GM18951 (cell line): ENCODE results near the gene RASGRP4.

Source experiments
- POLR2A ChIP-seq: IDR thresholded peaks from 4 replicates; pipeline ENCODE4 v1.6.1; 2011; ENCODE audit warnings: mild to moderate bottlenecking; ENCODE audit not compliant: insufficient read length, insufficient read depth; ENCODE audit errors: extremely low read depth
- in situ Hi-C: fragments of 300-500 bp; cut with MboI; formaldehyde crosslinking; loops from one replicate; pipeline ENCODE4 v1.12.0; 2022; ENCODE audit warnings: low sequenced_read_pairs, mixed read lengths, inconsistent platforms; ENCODE audit not compliant: unreplicated experiment

Gene RASGRP4

GRCh38 chr19:38401148-38401547, 24.9 kb downstream of the RASGRP4 start:
- in situ Hi-C loops, result no loop called here
- TF ChIP-seq POLR2A, result no peak

DNA sequence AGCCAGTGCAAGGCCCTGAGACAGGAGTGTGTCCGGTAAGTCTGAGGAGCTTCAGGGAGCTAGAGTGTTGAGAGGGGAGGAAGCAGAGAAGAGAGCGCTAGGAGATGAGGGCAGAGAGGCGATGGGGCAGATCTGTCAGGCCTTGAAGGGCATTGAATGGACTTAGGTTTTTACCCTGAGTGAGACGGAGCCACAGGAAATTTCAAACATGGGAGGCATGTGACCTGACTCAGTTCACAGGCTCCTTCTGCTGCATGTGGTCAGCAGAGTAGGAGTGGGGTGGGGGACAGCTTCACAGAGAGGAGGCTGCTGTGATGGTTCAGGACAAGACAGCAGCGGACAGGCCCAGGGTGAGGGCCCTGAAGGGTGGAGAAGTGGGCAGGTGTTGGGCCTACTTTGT, 25.7 kb downstream of the RASGRP4 start:
- TF ChIP-seq POLR2A, result no peak
- in situ Hi-C loops, result no loop called here

GRCh38 chr19:38399537-38399936, 26.5 kb downstream of the RASGRP4 start:
- TF ChIP-seq POLR2A, result no peak
- in situ Hi-C loops, result no loop called here

- TF ChIP-seq POLR2A, result no peak
- in situ Hi-C loops, result no loop called here
Measured at GRCh38 chr19:38399081-38399480, 26.9 kb downstream of the RASGRP4 start.

DNA sequence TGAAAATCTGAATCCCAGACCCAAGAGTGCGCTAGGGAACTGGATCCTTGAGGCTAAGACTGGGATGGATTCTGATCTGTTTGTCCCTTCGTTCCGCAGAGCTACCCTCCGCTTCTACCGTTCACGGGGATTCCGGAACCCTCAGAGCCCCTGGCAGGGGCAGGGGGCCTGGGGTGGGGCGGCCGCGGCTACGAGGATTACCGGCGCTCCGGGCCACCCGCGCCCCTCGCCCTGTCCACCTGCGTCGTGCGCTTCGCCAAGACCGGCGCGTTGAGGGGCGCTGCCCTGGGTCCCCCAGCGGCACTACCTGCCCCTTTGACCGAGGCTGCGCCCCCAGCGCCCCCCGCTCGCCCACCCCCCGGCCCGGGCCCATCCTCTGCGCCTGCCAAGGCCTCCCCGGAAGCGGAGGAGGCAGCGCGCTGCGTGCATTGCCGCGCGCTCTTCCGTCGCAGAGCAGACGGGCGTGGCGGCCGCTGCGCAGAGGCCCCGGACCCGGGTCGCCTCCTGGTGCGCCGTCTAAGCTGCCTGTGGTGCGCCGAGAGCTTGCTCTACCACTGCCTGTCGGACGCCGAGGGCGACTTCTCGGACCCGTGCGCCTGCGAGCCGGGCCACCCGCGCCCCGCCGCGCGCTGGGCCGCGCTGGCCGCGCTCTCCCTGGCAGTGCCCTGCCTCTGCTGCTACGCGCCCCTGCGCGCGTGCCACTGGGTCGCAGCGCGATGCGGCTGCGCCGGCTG, 30.5 kb downstream of the RASGRP4 start:
- in situ Hi-C loops, result no loop called here

GRCh38 chr19:38394488-38394887, 31.5 kb downstream of the RASGRP4 start:
- no peak for TF ChIP-seq POLR2A
- in situ Hi-C loops, result no loop called here

More for the DNA sequence above, 30.5 kb downstream of the RASGRP4 start:
- TF ChIP-seq POLR2A, result peak; percentile 15

GRCh38 chr19:38392707-38393308, 33.2 kb downstream of the RASGRP4 start:
- in situ Hi-C loops, result no loop called here
- no peak for TF ChIP-seq POLR2A

GRCh38 chr19:38391911-38392464, 34.0 kb downstream of the RASGRP4 start:
- TF ChIP-seq POLR2A, result no peak
- in situ Hi-C loops, result no loop called here

- in situ Hi-C loops, result no loop called here
- TF ChIP-seq POLR2A, result no peak
Measured at GRCh38 chr19:38389957-38390924, 35.8 kb downstream of the RASGRP4 start.

DNA sequence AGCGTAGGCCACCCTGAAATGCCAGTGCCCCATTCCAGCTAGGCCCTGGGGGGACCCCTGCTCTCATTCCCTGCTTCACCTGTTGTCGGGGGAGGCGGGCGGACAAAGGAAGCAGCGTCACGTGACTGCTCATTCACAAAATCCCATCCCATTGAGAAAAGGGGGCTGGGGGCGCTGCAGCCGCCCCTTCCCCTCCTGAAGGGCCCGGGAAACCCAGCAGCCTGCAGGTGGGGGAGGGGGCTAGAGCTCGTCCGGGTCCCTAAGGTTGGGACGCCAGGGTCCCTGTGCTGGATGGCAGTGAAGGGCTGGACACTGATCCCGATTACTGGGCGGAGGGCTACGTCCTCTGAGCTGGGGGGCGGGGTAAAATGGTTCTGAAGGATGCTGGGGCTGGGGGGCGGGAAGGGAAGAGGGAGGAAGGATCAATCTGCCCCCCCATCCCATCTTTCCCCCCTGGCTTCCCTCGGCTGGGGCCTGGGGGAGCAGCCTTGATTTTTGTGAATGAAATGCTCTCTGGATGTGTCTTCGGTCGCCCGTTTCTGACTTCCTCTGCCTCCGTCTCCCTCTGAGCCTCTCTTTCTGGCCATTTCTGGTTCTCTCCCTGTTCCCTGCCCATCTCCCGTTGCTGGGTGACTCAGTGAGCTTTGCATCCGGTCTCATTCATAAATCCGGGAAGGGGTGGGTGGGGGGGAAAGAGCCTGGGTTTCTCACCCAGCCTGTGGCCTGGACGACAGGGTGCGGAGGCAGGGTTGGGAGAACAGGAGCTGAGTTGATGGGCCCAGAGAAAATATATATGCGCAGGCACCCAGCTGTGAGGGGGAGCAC, 36.7 kb downstream of the RASGRP4 start:
- in situ Hi-C loops, result no loop called here
- TF ChIP-seq POLR2A, result no peak

GRCh38 chr19:38388349-38389100, 37.5 kb downstream of the RASGRP4 start, which contains the start of gene SPRED3:
SPRED3 (plus strand) TSS chr19:38388697; CDS start chr19:38390303, 1,606 bp downstream.
- in situ Hi-C loops, result no loop called here
- no peak for TF ChIP-seq POLR2A
